Liver (tissue), 3 donors: ENCODE data around the gene IL17RB.

Source experiments
- ATF3 ChIP-seq: IDR thresholded peaks from 2 replicates; pipeline ENCODE4 v1.6.1; 2016; ENCODE audit warnings: antibody characterized with exemption
- CTCF ChIP-seq: fragments of 150-350 bp; IDR thresholded peaks from 2 replicates; pipeline ENCODE4 v1.5.1; 2017; ENCODE audit warnings: improper control_type of control experiment, low read depth, low read length; ENCODE audit not compliant: missing input control
- GABPA ChIP-seq, 2 donors: IDR thresholded peaks in 1 of 2; conservative IDR thresholded peaks in 1 of 2; 2 replicates each; pipeline ENCODE4 v1.6.1; 2016; ENCODE audit warnings: antibody characterized with exemption in 2 of 2, mild to moderate bottlenecking in 1 of 2, moderate library complexity in 1 of 2
- RAD21 ChIP-seq, 2 donors: IDR thresholded peaks; 2 replicates each; pipeline ENCODE4 v1.6.1; 2016; ENCODE audit warnings: antibody characterized with exemption in 2 of 2, mild to moderate bottlenecking in 2 of 2
- REST ChIP-seq: IDR thresholded peaks from 2 replicates; pipeline ENCODE4 v1.6.1; 2016; ENCODE audit warnings: antibody characterized with exemption, mild to moderate bottlenecking
- RXRA ChIP-seq, 2 donors: IDR thresholded peaks; 2 replicates each; pipeline ENCODE4 v1.6.1; 2017 to 2018; ENCODE audit warnings: antibody characterized with exemption in 2 of 2, mild to moderate bottlenecking in 1 of 2
- YY1 ChIP-seq: IDR thresholded peaks from 2 replicates; pipeline ENCODE4 v1.6.1; 2016; ENCODE audit warnings: antibody characterized with exemption, mild to moderate bottlenecking
- ZBTB33 ChIP-seq: IDR thresholded peaks from 2 replicates; pipeline ENCODE4 v1.6.1; 2016; ENCODE audit warnings: antibody characterized with exemption
- donor health status: healthy.
- donor health status: healthy.

- TF ChIP-seq CTCF = no peak
- TF ChIP-seq YY1 = no peak
- no peak for TF ChIP-seq ATF3
- no peak for TF ChIP-seq RXRA (IDR thresholded peaks at IDR 0.05)
- no peak for TF ChIP-seq RAD21 (IDR thresholded peaks at IDR 0.05)
- no peak for TF ChIP-seq GABPA (IDR thresholded peaks at IDR 0.05 in 1 of 2, conservative IDR thresholded peaks at IDR 0.05 in 1 of 2)
- no peak for TF ChIP-seq ZBTB33
- no peak for TF ChIP-seq REST
These were observed 42.3 kb upstream of the IL17RB start for GRCh38 chr3:53803816-53804695.
